Hematopoietic multipotent progenitor cell treated with erythropoietin and hydrocortisone succinate and interleukin-3 and kit ligand, for 6 days (in vitro differentiated cells): ENCODE measurements around the gene STK32C.

Experiments used
- DNase-seq: peaks from one replicate; pipeline ENCODE4 v3.0.0-alpha.2; 2015

STK32C gene

DNA sequence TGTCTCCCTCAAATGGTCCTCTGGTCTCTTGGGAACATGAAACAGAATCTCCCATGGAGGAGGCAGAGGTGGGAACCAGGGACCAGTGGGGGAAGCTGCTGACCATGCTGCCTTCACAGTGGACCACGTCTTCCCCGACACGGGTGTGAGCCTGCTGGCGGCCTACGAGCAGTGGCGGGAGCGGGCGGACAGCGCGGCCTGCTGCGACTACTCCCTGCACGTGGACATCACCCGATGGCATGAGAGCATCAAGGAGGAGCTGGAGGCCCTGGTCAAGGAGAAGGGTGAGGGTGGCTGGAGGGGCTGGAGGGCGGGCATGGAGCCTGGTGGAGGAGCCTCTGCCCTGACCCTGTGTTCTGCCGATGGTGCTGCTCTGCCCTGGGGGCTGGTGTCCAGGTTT is 113.0 kb downstream of the STK32C start:
- no peak for DNase-seq

- DNase-seq: peak; percentile 62
These were observed 113.7 kb downstream of the STK32C start for GRCh38 chr10:132193907-132194552.

DNA sequence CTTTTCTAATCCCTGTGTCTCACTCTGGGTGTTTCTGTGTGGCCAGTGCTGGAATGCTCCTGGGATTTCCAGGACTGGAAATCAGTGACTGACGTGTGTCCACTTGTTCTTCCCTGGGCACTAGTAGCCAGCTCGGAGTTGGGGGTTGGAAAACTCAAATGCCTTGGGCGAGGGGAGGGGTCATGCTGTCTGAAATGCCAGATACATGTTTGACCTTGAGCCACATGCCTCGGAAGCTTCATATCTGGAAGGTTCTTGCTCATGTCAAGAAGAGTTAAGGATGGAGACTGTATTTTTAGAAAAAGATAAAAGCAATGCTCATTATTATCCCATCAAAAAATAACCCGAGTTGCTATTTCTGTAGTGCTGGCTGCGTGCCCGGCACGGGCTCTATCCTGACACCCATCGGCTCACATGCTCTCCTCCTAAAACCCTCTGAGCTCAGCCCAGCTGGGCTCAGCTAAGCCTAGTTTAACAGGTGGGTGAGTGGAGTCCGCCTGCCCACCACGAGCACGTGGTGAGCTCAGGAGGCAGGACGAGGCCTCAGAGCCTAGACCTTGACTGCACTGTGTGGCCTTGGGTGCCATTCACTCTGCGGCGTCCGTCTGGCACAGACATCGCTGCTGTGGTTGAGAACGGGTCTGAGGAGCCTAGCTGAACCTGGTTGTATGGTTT is 114.6 kb downstream of the STK32C start:
- no peak for DNase-seq

DNA sequence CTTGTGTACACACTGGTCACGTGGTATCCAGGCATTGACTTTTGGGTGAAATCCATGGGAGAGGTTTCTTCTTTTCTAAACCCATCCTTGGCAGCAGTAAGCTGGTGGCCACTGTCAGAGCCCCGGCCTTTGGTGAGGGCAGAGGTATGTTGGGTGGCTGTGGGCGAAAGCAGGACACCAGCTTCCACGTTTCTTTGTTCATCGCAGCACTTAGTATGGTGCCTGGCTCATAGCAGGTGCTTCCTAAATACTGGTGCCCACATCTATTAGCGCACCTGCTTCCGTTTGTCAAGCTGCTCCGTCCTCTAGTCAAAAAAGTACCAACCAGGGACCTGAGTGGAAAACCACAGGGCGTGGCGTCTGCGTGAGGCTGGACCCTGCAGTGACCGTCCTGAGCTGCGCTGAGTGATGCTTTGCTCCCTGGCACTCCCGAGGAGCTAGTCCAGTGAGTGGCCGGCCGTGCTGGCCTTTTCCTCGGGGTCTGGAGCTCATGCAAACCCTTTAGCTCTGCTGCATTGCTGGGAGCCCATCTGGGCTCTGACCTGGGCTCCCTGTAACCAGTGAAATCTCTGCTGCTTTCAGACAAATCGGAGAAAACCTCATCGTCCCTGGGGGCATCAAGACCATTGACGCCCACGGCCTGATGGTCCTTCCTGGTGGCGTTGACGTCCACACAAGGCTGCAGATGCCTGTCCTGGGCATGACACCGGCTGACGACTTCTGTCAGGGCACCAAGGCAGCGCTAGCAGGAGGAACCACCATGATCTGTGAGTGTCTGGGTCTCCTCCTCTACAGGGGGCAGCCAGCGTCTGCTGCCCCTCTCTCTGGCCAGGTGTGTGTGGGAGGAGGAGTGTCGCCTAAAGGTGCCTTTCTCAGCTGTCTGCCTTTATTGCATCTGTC is 115.4 kb downstream of the STK32C start:
- DNase-seq: no peak

DNA sequence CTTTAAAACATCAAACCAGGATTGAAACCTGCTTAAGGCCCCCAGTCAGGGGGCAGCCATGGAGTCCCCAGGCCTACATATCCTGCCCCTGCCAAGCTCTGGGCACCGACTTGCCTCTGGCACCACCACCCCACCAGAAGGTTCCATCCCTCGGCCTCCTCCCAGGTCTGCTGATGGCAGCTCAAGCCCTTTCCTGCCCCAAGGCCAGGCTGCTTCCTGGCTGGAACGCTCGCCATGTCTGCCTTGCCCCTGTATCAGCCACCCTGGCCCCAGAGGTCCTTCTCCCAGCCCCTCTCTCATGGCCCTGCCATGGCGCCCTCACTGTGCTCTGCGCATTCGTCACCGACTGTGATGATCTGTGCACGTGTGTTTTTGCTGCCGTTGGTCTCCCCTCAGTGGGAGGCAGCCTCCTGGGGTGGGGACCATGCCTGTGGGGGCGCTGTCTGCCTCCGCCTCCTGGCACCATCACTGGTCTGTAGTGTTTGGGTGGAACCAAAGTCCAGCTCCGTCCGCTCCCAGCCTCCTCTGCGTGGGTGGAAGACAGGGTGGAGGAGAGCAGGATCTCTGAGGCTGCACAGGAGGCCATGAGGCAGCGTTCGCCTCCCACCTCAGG is 117.8 kb downstream of the STK32C start:
- no peak for DNase-seq

- DNase-seq: no peak
These were observed 118.7 kb downstream of the STK32C start for GRCh38 chr10:132189016-132189415.

DNA sequence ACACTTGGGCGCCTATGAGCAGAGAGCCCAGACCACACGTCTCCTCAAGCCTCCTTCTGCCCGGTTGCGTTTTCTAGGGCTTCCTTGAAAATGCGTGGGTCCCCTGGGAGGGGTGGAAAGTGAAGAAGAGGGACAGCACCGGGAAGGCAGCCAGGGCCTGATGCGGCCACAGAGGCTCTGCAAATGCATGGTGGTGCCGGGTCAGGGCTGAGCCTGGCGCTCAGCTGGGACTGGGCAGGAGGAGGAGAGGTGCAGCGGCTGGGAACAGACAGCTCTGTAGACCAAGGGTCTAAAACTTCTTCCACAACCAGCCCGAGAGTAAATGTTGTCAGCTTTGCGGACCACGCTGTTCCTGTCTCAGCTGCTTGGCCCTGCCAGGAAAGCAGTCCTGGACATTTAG is 119.4 kb downstream of the STK32C start:
- no peak for DNase-seq

DNA sequence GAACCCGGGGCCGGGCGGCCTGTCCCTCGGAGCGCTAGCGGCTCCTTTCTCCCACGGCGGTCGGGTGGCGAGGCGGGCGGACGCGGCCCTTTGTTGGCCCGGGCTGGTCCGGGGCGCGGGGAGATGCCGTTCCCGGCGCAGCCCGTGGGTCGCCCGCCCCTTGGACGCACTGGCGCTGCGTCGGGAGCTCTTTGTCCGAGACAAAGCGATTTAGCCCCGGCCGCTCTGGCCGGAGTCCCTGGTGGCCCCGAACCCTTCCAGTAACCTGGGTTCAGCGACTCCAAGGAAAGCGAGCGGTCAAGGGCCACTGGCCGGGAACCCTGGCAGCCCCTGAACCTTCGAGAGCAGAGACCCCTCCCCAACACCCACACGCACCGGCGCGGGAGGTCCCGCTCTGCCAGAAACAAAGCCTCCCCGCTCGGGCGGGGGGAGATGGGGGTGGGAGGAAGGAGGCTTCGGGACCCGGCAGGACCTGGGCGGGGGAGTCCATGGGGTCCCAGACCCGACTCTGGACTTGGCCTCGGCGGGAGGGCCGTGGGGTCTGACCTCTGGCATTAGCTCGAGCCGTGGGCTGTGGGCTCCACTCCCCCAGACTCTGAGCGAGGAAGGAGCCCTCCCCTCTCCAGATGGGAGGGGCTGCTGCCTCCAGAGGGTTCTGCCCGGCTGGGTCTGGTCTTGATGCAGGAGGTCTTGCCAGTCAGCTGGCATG is 120.2 kb downstream of the STK32C start:
- DNase-seq: no peak

- peak; percentile 22 for DNase-seq
These were observed 121.0 kb downstream of the STK32C start, which contains the start of gene DPYSL4 for GRCh38 chr10:132186488-132187429. TSS of gene DPYSL4 (plus strand) at chr10:132186948. CDS start at chr10:132187064, 116 bp downstream.

- peak; percentile 67 for DNase-seq
These were observed 121.9 kb downstream of the STK32C start for GRCh38 chr10:132185601-132186487.

- no peak for DNase-seq
These were observed 122.7 kb downstream of the STK32C start for GRCh38 chr10:132184816-132185593.

DNA sequence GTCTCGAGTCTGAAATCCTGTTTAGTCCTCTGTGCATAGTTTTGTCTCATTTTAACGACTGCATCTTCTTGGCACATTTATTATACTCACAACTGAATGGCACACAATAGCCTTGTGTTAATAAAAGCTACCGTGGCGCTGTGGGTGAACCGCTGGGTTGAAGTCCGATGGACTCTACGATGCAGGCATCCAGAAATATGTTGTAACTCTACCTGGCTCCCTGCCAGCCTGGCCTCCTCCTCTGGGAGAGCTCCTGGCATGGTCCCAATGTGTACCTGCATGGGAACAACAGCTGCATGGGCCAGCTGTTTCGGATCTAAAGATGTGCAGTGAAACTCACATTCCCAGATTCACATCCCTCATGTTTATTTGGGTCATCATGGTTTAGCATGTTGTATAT is 124.7 kb downstream of the STK32C start:
- DNase-seq: no peak

GRCh38 chr10:132182591-132182990 is 125.2 kb downstream of the STK32C start:
- DNase-seq: no peak

DNA sequence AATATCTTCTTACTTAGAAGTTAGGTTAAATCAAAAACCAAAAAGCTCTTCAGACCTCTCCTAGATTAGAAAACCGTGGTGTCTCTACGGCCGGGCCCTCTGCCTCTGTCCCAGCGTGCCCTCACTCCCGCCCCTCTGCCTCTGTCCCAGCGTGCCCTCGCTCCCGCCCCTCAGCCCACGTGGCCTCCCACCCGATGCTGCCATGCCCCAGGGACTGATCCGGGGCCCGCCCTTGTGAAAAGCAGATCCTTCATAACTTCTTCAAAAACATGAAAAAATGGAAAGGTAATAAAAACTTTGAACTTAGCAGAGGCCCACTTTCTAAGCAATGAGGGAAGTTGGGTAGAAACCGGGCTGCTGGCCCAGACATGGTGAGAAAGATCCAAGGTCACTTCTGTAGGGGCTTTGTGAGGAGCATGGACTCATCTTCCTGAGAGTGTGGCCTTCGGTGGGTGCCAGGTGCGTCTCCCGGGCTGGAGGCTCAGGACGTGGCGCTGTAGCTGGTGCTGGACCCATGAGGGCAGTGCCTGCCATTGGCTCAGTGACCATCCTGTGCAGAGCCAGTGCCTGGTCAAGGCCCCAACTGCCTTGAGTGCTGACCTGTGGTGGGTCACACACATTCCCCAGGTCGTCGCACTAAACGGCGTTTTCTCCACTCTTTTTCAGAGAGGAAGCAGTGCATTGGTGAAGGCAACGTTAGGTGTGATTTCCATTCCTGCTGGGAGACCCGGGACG is 125.9 kb downstream of the STK32C start:
- no peak for DNase-seq

GRCh38 chr10:132180736-132181135 is 127.0 kb downstream of the STK32C start:
- no peak for DNase-seq

- DNase-seq: no peak
These were observed 128.0 kb downstream of the STK32C start for GRCh38 chr10:132179551-132180392.

DNA sequence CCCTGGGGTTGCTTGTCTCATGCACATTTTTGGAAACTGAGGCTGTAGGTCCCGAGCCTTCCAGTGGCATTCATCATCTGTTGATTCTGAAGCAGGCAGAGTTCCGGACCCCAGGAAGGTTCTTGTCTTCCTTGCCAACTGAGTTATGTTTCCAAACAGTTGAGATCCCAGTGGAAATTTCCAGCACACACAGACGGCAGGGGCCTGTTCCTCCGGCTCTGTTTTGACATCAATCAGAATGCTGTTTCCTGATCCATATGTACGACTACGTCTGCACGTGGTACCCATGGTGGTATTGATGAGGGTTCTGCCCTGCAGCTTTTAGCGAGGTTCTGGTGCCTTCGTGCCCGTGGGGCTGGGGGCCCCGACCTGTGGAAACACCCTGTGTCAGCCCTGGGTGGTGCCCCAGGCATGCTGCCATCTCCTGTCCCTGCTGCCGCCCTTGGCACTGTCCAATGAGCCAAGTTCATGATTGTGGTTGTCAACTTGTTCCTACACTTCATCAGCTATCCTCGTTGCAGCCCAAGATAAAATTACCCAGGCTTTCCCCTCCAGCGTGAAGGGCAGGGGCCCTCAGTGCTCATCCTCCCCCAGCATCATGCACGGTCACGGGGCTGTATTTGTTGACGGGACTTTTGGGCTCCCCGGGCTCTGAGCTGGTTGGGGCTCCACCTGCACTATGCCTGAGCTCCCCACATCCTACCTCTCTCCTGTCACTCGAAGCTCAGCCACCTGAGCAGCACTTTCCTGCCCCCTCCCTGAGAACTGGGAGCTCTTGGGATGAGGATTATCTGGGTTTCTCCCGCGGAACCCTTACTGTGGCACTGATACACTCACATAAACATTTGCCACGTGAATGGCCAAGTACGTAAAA is 128.8 kb downstream of the STK32C start:
- DNase-seq: no peak
